ENCODE data around the gene CNGA2.

Gene CNGA2

GRCh38 chrX:151711154-151711553 is 23.4 kb upstream of the CNGA2 start:
- WGBS, 2 donors (ENCODE audit: extremely low coverage in 2 of 2, insufficient read length in 2 of 2, insufficient replicate concordance in 1 of 2), result no CpG with 5 or more reads among the region's 5 CpGs
- Histone ChIP-seq H2BK5ac (ENCODE audit: low read length) (no peak overlapping the region), H3K23ac (ENCODE audit: low read depth, low read length, poor library complexity) (no peak overlapping the region), H3K27me3 (ENCODE audit: control insufficient read depth in 3 of 3, insufficient read depth in 3 of 3, low read depth in 1 of 3, low read length in 3 of 3) (peaks cover 0 to 12% (median 0%) of the 10 kb centered on the region in 3 experiments), H2BK120ac (ENCODE audit: low read depth, low read length) (no peak overlapping the region), H2BK12ac (ENCODE audit: low read length) (no peak overlapping the region), H3K14ac (ENCODE audit: low read length) (no peak overlapping the region), H2AFZ (ENCODE audit: low read length) (no peak overlapping the region), H4K91ac (ENCODE audit: low read depth, low read length, poor library complexity) (no peak overlapping the region), H3K4ac (ENCODE audit: low read length) (no peak overlapping the region), H3K27ac (replicated peaks; ENCODE audit: low read length) (no peak overlapping the region), H3K36me3 (replicated peaks in 1 of 2; ENCODE audit: control insufficient read depth in 2 of 2, insufficient read depth in 2 of 2, low read length in 2 of 2) (no peaks in the 10 kb centered on the region), H3K4me2 (ENCODE audit: insufficient read depth, low read length, poor library complexity, severe bottlenecking) (no peak overlapping the region), H2BK15ac (ENCODE audit: low read length) (no peak overlapping the region), H3K4me3 (ENCODE audit: low read length in 2 of 2) (no peak overlapping the region), H3K79me1 (ENCODE audit: low read depth, low read length) (no peaks in the 10 kb centered on the region), H2AK5ac (ENCODE audit: low read depth, low read length) (no peak overlapping the region), H3K9me3 (replicated peaks in 1 of 2; ENCODE audit: control insufficient read depth in 2 of 2, insufficient read depth in 1 of 2, low read depth in 1 of 2, low read length in 2 of 2) (no peaks in the 10 kb centered on the region), H4K8ac (ENCODE audit: low read depth, low read length) (no peak overlapping the region), H3K4me1 (ENCODE audit: control insufficient read depth in 2 of 2, insufficient read depth in 1 of 2, low read depth in 1 of 2, low read length in 2 of 2) (no peaks in the 10 kb centered on the region), H3K9ac (ENCODE audit: low read depth, low read length, poor library complexity) (no peak overlapping the region), H3K18ac (ENCODE audit: low read length) (no peak overlapping the region)
- no peak for DNase-seq (ENCODE audit: low spot score)

- H3K14ac ChIP-seq (ENCODE audit: low read length), result no peak overlapping the region
- H3K4ac ChIP-seq (ENCODE audit: low read length), result no peak overlapping the region
- no peak overlapping the region for H2BK12ac ChIP-seq (ENCODE audit: low read length)
- H2BK5ac ChIP-seq (ENCODE audit: low read length), result no peak overlapping the region
- no peak overlapping the region for H4K8ac ChIP-seq (ENCODE audit: low read depth, low read length)
- DNase-seq (ENCODE audit: low spot score), result no peak
- H2AK5ac ChIP-seq (ENCODE audit: low read depth, low read length), result no peak overlapping the region
- H3K36me3 ChIP-seq (replicated peaks in 1 of 2; ENCODE audit: control insufficient read depth in 2 of 2, insufficient read depth in 2 of 2, low read length in 2 of 2), result no peaks in the 10 kb centered on the region
- peaks cover 0 to 12% (median 0%) of the 10 kb centered on the region in 3 experiments for H3K27me3 ChIP-seq (ENCODE audit: control insufficient read depth in 3 of 3, insufficient read depth in 3 of 3, low read depth in 1 of 3, low read length in 3 of 3)
- H3K4me2 ChIP-seq (ENCODE audit: insufficient read depth, low read length, poor library complexity, severe bottlenecking), result no peak overlapping the region
- no peaks in the 10 kb centered on the region for H3K9me3 ChIP-seq (replicated peaks in 1 of 2; ENCODE audit: control insufficient read depth in 2 of 2, insufficient read depth in 1 of 2, low read depth in 1 of 2, low read length in 2 of 2)
- H3K23ac ChIP-seq (ENCODE audit: low read depth, low read length, poor library complexity), result no peak overlapping the region
- H3K27ac ChIP-seq (replicated peaks; ENCODE audit: low read length), result no peak overlapping the region
- H3K4me1 ChIP-seq (ENCODE audit: control insufficient read depth in 2 of 2, insufficient read depth in 1 of 2, low read depth in 1 of 2, low read length in 2 of 2), result no peaks in the 10 kb centered on the region
- WGBS, 2 donors (ENCODE audit: extremely low coverage in 2 of 2, insufficient read length in 2 of 2, insufficient replicate concordance in 1 of 2), result no CpG with 5 or more reads among the region's 2 CpGs
- H4K91ac ChIP-seq (ENCODE audit: low read depth, low read length, poor library complexity), result no peak overlapping the region
- no peak overlapping the region for H3K18ac ChIP-seq (ENCODE audit: low read length)
- H2BK15ac ChIP-seq (ENCODE audit: low read length), result no peak overlapping the region
- no peak overlapping the region for H2AFZ ChIP-seq (ENCODE audit: low read length)
- H3K79me1 ChIP-seq (ENCODE audit: low read depth, low read length), result no peaks in the 10 kb centered on the region
- no peak overlapping the region for H2BK120ac ChIP-seq (ENCODE audit: low read depth, low read length)
- H3K4me3 ChIP-seq (ENCODE audit: low read length in 2 of 2), result no peak overlapping the region
- H3K9ac ChIP-seq (ENCODE audit: low read depth, low read length, poor library complexity), result no peak overlapping the region
These were observed 22.8 kb upstream of the CNGA2 start for GRCh38 chrX:151711787-151712186.

GRCh38 chrX:151712253-151712652 is 22.3 kb upstream of the CNGA2 start:
- Histone ChIP-seq H3K4ac (ENCODE audit: low read length) (no peak overlapping the region), H3K23ac (ENCODE audit: low read depth, low read length, poor library complexity) (no peak overlapping the region), H2AK5ac (ENCODE audit: low read depth, low read length) (no peak overlapping the region), H3K27me3 (ENCODE audit: control insufficient read depth in 3 of 3, insufficient read depth in 3 of 3, low read depth in 1 of 3, low read length in 3 of 3) (peaks cover 0 to 12% (median 0%) of the 10 kb centered on the region in 3 experiments), H3K27ac (replicated peaks; ENCODE audit: low read length) (no peak overlapping the region), H3K9me3 (replicated peaks in 1 of 2; ENCODE audit: control insufficient read depth in 2 of 2, insufficient read depth in 1 of 2, low read depth in 1 of 2, low read length in 2 of 2) (no peaks in the 10 kb centered on the region), H2AFZ (ENCODE audit: low read length) (no peak overlapping the region), H3K4me1 (ENCODE audit: control insufficient read depth in 2 of 2, insufficient read depth in 1 of 2, low read depth in 1 of 2, low read length in 2 of 2) (no peaks in the 10 kb centered on the region), H3K14ac (ENCODE audit: low read length) (no peak overlapping the region), H2BK12ac (ENCODE audit: low read length) (no peak overlapping the region), H3K4me2 (ENCODE audit: insufficient read depth, low read length, poor library complexity, severe bottlenecking) (no peak overlapping the region), H2BK15ac (ENCODE audit: low read length) (no peak overlapping the region), H3K18ac (ENCODE audit: low read length) (no peak overlapping the region), H2BK120ac (ENCODE audit: low read depth, low read length) (no peak overlapping the region), H3K36me3 (replicated peaks in 1 of 2; ENCODE audit: control insufficient read depth in 2 of 2, insufficient read depth in 2 of 2, low read length in 2 of 2) (no peaks in the 10 kb centered on the region), H3K9ac (ENCODE audit: low read depth, low read length, poor library complexity) (peak overlapping the region; percentile 44), H2BK5ac (ENCODE audit: low read length) (no peak overlapping the region), H4K8ac (ENCODE audit: low read depth, low read length) (no peak overlapping the region), H3K79me1 (ENCODE audit: low read depth, low read length) (no peaks in the 10 kb centered on the region), H4K91ac (ENCODE audit: low read depth, low read length, poor library complexity) (no peak overlapping the region), H3K4me3 (ENCODE audit: low read length in 2 of 2) (no peak overlapping the region)
- no CpG with 5 or more reads among the region's 3 CpGs for WGBS, 2 donors (ENCODE audit: extremely low coverage in 2 of 2, insufficient read length in 2 of 2, insufficient replicate concordance in 1 of 2)
- DNase-seq (ENCODE audit: low spot score), result no peak

GRCh38 chrX:151713849-151714248 is 20.7 kb upstream of the CNGA2 start:
- no peak overlapping the region for H2BK5ac ChIP-seq (ENCODE audit: low read length)
- H3K4me1 ChIP-seq (ENCODE audit: control insufficient read depth in 2 of 2, insufficient read depth in 1 of 2, low read depth in 1 of 2, low read length in 2 of 2), result no peaks in the 10 kb centered on the region
- H3K18ac ChIP-seq (ENCODE audit: low read length), result no peak overlapping the region
- no peak for DNase-seq (ENCODE audit: low spot score)
- no peak overlapping the region for H2BK15ac ChIP-seq (ENCODE audit: low read length)
- H3K79me1 ChIP-seq (ENCODE audit: low read depth, low read length), result no peaks in the 10 kb centered on the region
- no peak overlapping the region for H3K23ac ChIP-seq (ENCODE audit: low read depth, low read length, poor library complexity)
- no CpG with 5 or more reads among the region's 3 CpGs for WGBS, 2 donors (ENCODE audit: extremely low coverage in 2 of 2, insufficient read length in 2 of 2, insufficient replicate concordance in 1 of 2)
- no peak overlapping the region for H2BK120ac ChIP-seq (ENCODE audit: low read depth, low read length)
- no peaks in the 10 kb centered on the region for H3K9me3 ChIP-seq (replicated peaks in 1 of 2; ENCODE audit: control insufficient read depth in 2 of 2, insufficient read depth in 1 of 2, low read depth in 1 of 2, low read length in 2 of 2)
- H2AFZ ChIP-seq (ENCODE audit: low read length), result no peak overlapping the region
- H3K9ac ChIP-seq (ENCODE audit: low read depth, low read length, poor library complexity), result no peak overlapping the region
- no peak overlapping the region for H4K91ac ChIP-seq (ENCODE audit: low read depth, low read length, poor library complexity)
- H3K36me3 ChIP-seq (replicated peaks in 1 of 2; ENCODE audit: control insufficient read depth in 2 of 2, insufficient read depth in 2 of 2, low read length in 2 of 2), result no peaks in the 10 kb centered on the region
- no peak overlapping the region for H3K4me2 ChIP-seq (ENCODE audit: insufficient read depth, low read length, poor library complexity, severe bottlenecking)
- no peak overlapping the region for H4K8ac ChIP-seq (ENCODE audit: low read depth, low read length)
- no peak overlapping the region for H3K4ac ChIP-seq (ENCODE audit: low read length)
- H3K27me3 ChIP-seq (ENCODE audit: control insufficient read depth in 3 of 3, insufficient read depth in 3 of 3, low read depth in 1 of 3, low read length in 3 of 3), result peaks cover 0 to 15% (median 0%) of the 10 kb centered on the region in 3 experiments
- no peak overlapping the region for H2AK5ac ChIP-seq (ENCODE audit: low read depth, low read length)
- H3K14ac ChIP-seq (ENCODE audit: low read length), result no peak overlapping the region
- no peak overlapping the region for H3K4me3 ChIP-seq (ENCODE audit: low read length in 2 of 2)
- H3K27ac ChIP-seq (replicated peaks; ENCODE audit: low read length), result no peak overlapping the region
- H2BK12ac ChIP-seq (ENCODE audit: low read length), result no peak overlapping the region

Data from neuronal stem cell (in vitro differentiated cells).